22Rv1 (cell line): ENCODE results near the gene TOE1.

Experiments
- H3K27ac ChIP-seq: fragments of 450-650 bp; 2 replicates; pipeline ENCODE4 v1.5.1; 2017
- CTCF ChIP-seq: fragments of 450-650 bp; IDR thresholded peaks from 2 replicates; pipeline ENCODE4 v1.5.1; 2017; ENCODE audit warnings: mild to moderate bottlenecking
- ZFX ChIP-seq: fragments of 450-650 bp; IDR thresholded peaks from 2 replicates; pipeline ENCODE4 v1.6.1; 2017; ENCODE audit warnings: antibody characterized with exemption, borderline replicate concordance

TOE1 gene

GRCh38 chr1:45326627-45327623, 13.0 kb upstream of the TOE1 start, which contains the start of gene HPDL:
Gene HPDL (plus strand): TSS chr1:45326895. CDS start chr1:45327149, 254 bp downstream.
- H3K27ac ChIP-seq = peak within 1 kb of the TSS; percentile 31; the same call in 1 of the 2 replicates

GRCh38 chr1:45327644-45328515, 12.1 kb upstream of the TOE1 start:
- TF ChIP-seq CTCF (no peak), ZFX (no peak)
- H3K27ac ChIP-seq = peak overlapping the region; percentile 31; the same call in 1 of the 2 replicates

More at GRCh38 chr1:45326627-45327623, 13.0 kb upstream of the TOE1 start, which contains the start of gene HPDL:
- TF ChIP-seq CTCF = no peak
- no peak for TF ChIP-seq ZFX

GRCh38 chr1:45328680-45329079, 11.3 kb upstream of the TOE1 start:
- TF ChIP-seq ZFX = no peak
- TF ChIP-seq CTCF = no peak
- H3K27ac ChIP-seq = no peak overlapping the region

- TF ChIP-seq ZFX (no peak), CTCF (no peak)
- no peak overlapping the region for H3K27ac ChIP-seq
These were observed 10.5 kb upstream of the TOE1 start for GRCh38 chr1:45329445-45329844.

GRCh38 chr1:45331436-45332345, 8.3 kb upstream of the TOE1 start:
- TF ChIP-seq ZFX (no peak), CTCF (no peak)
- H3K27ac ChIP-seq = no peak overlapping the region

- no peak overlapping the region for H3K27ac ChIP-seq
- TF ChIP-seq ZFX (no peak), CTCF (no peak)
These were observed 7.6 kb upstream of the TOE1 start for GRCh38 chr1:45332346-45332720.
